GM23338 (cell line): Measurements from ENCODE around the gene APC2. TPM values are rescaled to one million over a fixed set of nuclear protein-coding genes. Genes with fewer than 3 reads are reported as not detected.

Experiments
- ATAC-seq: fragments of 200-7000 bp; cut with Tn5 transposase; 3 replicates; pipeline ENCODE4 v1.9.1; 2020
- DNase-seq: peaks from one replicate; pipeline ENCODE4 v3.0.0-alpha.2; 2015; ENCODE audit warnings: low spot score
- H2AFZ ChIP-seq: fragments of 200-600 bp; sonication (generic); 2 replicates; pipeline ENCODE4 v1.8.0; 2016; ENCODE audit warnings: antibody characterized with exemption, mild to moderate bottlenecking, moderate library complexity
- H3F3A ChIP-seq: fragments of 200-600 bp; sonication (generic); replicated peaks from 2 replicates; pipeline ENCODE4 v1.8.0; 2017; ENCODE audit warnings: antibody characterized with exemption, mixed run types, low read depth
- H3K27ac ChIP-seq: fragments of 200-600 bp; sonication (generic); 2 replicates; pipeline ENCODE4 v1.6.1; 2016; ENCODE audit warnings: low read depth
- H3K27me3 ChIP-seq: fragments of 200-600 bp; sonication (generic); 2 replicates; pipeline ENCODE4 v1.8.0; 2016; ENCODE audit warnings: mild to moderate bottlenecking, mixed run types, moderate library complexity; ENCODE audit not compliant: insufficient read depth
- H3K36me3 ChIP-seq: fragments of 200-600 bp; sonication (generic); 2 replicates; pipeline ENCODE4 v1.8.0; 2016; ENCODE audit warnings: mild to moderate bottlenecking; ENCODE audit not compliant: insufficient read depth
- H3K4me1 ChIP-seq: fragments of 200-600 bp; sonication (generic); 2 replicates; pipeline ENCODE4 v1.8.0; 2016; ENCODE audit warnings: mild to moderate bottlenecking, moderate library complexity; ENCODE audit not compliant: insufficient read depth
- H3K4me2 ChIP-seq: fragments of 200-600 bp; sonication (generic); 2 replicates; pipeline ENCODE4 v1.7.1; 2017; ENCODE audit warnings: mixed run types
- H3K4me3 ChIP-seq: fragments of 200-600 bp; sonication (generic); 2 replicates; pipeline ENCODE4 v1.6.1; 2016; ENCODE audit warnings: mixed run types
- H3K79me2 ChIP-seq: fragments of 200-600 bp; sonication (generic); replicated peaks from 2 replicates; pipeline ENCODE4 v1.8.0; 2017; ENCODE audit warnings: mild to moderate bottlenecking; ENCODE audit not compliant: insufficient read depth
- H3K9me2 ChIP-seq: fragments of 200-600 bp; sonication (generic); 2 replicates; pipeline ENCODE4 v1.8.0; 2017; ENCODE audit not compliant: insufficient read depth
- H4K20me1 ChIP-seq: fragments of 200-600 bp; sonication (generic); replicated peaks from 2 replicates; pipeline ENCODE4 v1.8.0; 2017; ENCODE audit warnings: mild to moderate bottlenecking; ENCODE audit not compliant: insufficient read depth
- H3K27ac Mint-ChIP-seq: 2 replicates; pipeline ENCODE4 v1.8.0; 2020; ENCODE audit warnings: inconsistent platforms, mild to moderate bottlenecking, moderate library complexity, mixed read lengths
- H3K27me3 Mint-ChIP-seq: 3 replicates; pipeline ENCODE4 v1.8.0; 2022; ENCODE audit warnings: low read depth, mild to moderate bottlenecking, moderate library complexity, mixed read lengths, inconsistent platforms; ENCODE audit not compliant: insufficient read depth, poor library complexity
- H3K36me3 Mint-ChIP-seq: 3 replicates; pipeline ENCODE4 v1.8.0; 2021; ENCODE audit warnings: low read depth, mild to moderate bottlenecking, inconsistent platforms, moderate library complexity, mixed read lengths
- H3K4me1 Mint-ChIP-seq: 3 replicates; pipeline ENCODE4 v1.8.0; 2020; ENCODE audit warnings: mild to moderate bottlenecking, inconsistent platforms, mixed read lengths
- H3K4me3 Mint-ChIP-seq: 3 replicates; pipeline ENCODE4 v1.8.0; 2021; ENCODE audit warnings: moderate library complexity, mild to moderate bottlenecking, inconsistent platforms, mixed read lengths
- H3K9me3 Mint-ChIP-seq: 3 replicates; pipeline ENCODE4 v1.8.0; 2020; ENCODE audit warnings: moderate library complexity, mild to moderate bottlenecking, inconsistent platforms, mixed read lengths
- CREB1 ChIP-seq: fragments of 250-450 bp; sonication (Bioruptor Pico); IDR thresholded peaks from 2 replicates; pipeline ENCODE4 v1.5.0; 2020; ENCODE audit warnings: low read depth, mild to moderate bottlenecking, moderate library complexity
- CTCF ChIP-seq, 2 experiments: fragments of 200-600 bp in 1 of 2; sonication (generic) in 1 of 2; conservative IDR thresholded peaks; 2 replicates each; pipeline versions ENCODE4 v1.5.1 to v1.6.1; 2016 to 2017; ENCODE audit warnings: antibody characterized with exemption in 2 of 2, low read depth in 2 of 2, mild to moderate bottlenecking in 2 of 2, moderate library complexity in 1 of 2
- EZH2 ChIP-seq: fragments of 200-600 bp; sonication (generic); IDR thresholded peaks from one replicate; pipeline ENCODE4 v1.8.0; 2017; ENCODE audit warnings: antibody characterized with exemption, mild to moderate bottlenecking, low read depth; ENCODE audit not compliant: unreplicated experiment
- EZH2phosphoT487 ChIP-seq: fragments of 200-600 bp; sonication (generic); IDR thresholded peaks from one replicate; pipeline ENCODE4 v1.8.1; 2018; ENCODE audit warnings: antibody characterized with exemption; ENCODE audit not compliant: unreplicated experiment
- JUNB ChIP-seq: IDR thresholded peaks from one replicate; pipeline ENCODE4 v1.6.1; 2016; ENCODE audit warnings: antibody characterized with exemption; ENCODE audit not compliant: unreplicated experiment
- NANOG ChIP-seq: IDR thresholded peaks from 2 replicates; pipeline ENCODE4 v1.6.1; 2016; ENCODE audit warnings: antibody characterized with exemption, borderline replicate concordance
- POLR2AphosphoS5 ChIP-seq: IDR thresholded peaks from 2 replicates; pipeline ENCODE4 v1.6.1; 2016; ENCODE audit warnings: antibody characterized with exemption, low read depth
- REST ChIP-seq: IDR thresholded peaks from one replicate; pipeline ENCODE4 v1.6.1; 2018; ENCODE audit warnings: antibody characterized with exemption; ENCODE audit not compliant: unreplicated experiment
- STAT1 ChIP-seq: IDR thresholded peaks from one replicate; pipeline ENCODE4 v1.6.1; 2016; ENCODE audit warnings: antibody characterized with exemption; ENCODE audit not compliant: unreplicated experiment
- ZNF114 ChIP-seq: fragments of 250-450 bp; sonication (Bioruptor Pico); IDR thresholded peaks from 2 replicates; pipeline ENCODE4 v1.5.0; 2020; ENCODE audit warnings: mild to moderate bottlenecking, moderate library complexity
- ZNF331 ChIP-seq: fragments of 250-450 bp; sonication (Bioruptor Pico); IDR thresholded peaks from 2 replicates; pipeline ENCODE4 v1.5.0; 2020; ENCODE audit warnings: low read depth, mild to moderate bottlenecking, moderate library complexity
- polyA plus RNA-seq: library from polyadenylated mRNA; unstranded; fragments of >200 nt; fragmentation: Nextera tagmentation; extraction: Ambion mirVana; gene quantifications from 2 replicates; pipeline ENCODE4 v1.2.1, GENCODE V29; 2016
- total RNA-seq: library from RNA; depleted of rRNA; stranded (reverse); fragments of >200 nt; shearing (Covaris generic); gene quantifications from 2 replicates; pipeline ENCODE4 v1.2.3, GENCODE V29; 2014
- TF ChIP-seq, protein P1 (sequence below): IDR thresholded peaks from 2 replicates; pipeline ENCODE4 v1.6.1; 2016; ENCODE audit warnings: antibody characterized with exemption
- TF ChIP-seq, protein P2 (sequence below): fragments of 250-450 bp; sonication (Bioruptor Pico); IDR thresholded peaks from 2 replicates; pipeline ENCODE4 v1.5.0; 2020; ENCODE audit warnings: mild to moderate bottlenecking, moderate library complexity

Gene APC2
- total and polyA plus RNA-seq, 2 experiments from 2014 or later, result 1.4 to 18.3 TPM

DNA sequence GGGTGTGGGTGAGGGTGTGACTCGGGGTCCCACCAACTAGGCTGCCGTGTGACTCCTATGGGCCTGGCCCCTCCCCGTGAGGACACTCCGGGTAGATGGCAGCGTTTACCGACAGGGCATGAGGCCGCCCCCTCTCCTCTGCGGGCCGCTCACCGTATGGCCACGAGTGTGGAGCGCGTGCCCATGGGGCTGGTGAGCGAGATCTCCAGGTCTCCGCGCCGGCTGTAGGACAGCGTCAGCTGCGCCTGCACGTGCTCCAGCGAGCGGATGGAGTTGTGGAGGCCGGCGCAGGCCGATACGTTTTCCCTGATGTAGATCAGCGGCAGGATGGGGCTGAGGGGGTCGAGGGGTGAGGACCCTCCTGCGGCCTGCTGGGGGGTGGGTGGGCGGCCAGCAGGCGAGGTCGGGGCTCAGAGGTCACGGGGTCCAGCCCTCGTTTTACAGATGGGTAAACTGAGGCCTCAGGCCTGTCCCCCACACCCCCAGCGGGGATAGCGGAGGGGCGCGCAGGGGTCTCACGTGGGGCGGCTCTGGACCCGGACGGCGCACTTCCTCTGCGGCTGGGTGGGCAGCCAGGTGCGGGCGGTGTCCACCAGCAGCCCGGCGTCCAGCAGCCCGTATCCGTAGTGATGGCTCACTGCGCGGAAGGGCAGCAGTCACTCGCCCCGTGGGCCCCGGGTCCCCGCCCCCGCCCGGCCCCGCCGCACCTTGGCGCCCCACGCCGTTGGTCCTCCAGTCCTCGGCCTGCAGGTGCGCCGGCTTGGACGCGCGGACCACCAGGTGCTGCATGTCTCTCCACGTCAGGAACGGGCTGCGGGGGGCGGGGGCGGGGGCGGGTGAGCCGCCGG lies 33.4 kb downstream of the APC2 start:
- H3K79me2 ChIP-seq, result peaks cover 2% of the 10 kb centered on the region
- TF ChIP-seq, protein P1, sequence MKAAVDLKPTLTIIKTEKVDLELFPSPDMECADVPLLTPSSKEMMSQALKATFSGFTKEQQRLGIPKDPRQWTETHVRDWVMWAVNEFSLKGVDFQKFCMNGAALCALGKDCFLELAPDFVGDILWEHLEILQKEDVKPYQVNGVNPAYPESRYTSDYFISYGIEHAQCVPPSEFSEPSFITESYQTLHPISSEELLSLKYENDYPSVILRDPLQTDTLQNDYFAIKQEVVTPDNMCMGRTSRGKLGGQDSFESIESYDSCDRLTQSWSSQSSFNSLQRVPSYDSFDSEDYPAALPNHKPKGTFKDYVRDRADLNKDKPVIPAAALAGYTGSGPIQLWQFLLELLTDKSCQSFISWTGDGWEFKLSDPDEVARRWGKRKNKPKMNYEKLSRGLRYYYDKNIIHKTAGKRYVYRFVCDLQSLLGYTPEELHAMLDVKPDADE, result no peak
- TF ChIP-seq EZH2 (no peak), CREB1 (CRISPR knock-in tag) (no peak), STAT1 (no peak), ZNF331 (CRISPR knock-in tag) (no peak), EZH2phosphoT487 (no peak), CTCF (conservative IDR thresholded peaks at IDR 0.05; ENCODE audit: low read depth in 2 of 2) (no peak), REST (no peak), POLR2AphosphoS5 (no peak), NANOG (no peak), ZNF114 (CRISPR knock-in tag) (no peak), JUNB (no peak)
- TF ChIP-seq, protein P2, sequence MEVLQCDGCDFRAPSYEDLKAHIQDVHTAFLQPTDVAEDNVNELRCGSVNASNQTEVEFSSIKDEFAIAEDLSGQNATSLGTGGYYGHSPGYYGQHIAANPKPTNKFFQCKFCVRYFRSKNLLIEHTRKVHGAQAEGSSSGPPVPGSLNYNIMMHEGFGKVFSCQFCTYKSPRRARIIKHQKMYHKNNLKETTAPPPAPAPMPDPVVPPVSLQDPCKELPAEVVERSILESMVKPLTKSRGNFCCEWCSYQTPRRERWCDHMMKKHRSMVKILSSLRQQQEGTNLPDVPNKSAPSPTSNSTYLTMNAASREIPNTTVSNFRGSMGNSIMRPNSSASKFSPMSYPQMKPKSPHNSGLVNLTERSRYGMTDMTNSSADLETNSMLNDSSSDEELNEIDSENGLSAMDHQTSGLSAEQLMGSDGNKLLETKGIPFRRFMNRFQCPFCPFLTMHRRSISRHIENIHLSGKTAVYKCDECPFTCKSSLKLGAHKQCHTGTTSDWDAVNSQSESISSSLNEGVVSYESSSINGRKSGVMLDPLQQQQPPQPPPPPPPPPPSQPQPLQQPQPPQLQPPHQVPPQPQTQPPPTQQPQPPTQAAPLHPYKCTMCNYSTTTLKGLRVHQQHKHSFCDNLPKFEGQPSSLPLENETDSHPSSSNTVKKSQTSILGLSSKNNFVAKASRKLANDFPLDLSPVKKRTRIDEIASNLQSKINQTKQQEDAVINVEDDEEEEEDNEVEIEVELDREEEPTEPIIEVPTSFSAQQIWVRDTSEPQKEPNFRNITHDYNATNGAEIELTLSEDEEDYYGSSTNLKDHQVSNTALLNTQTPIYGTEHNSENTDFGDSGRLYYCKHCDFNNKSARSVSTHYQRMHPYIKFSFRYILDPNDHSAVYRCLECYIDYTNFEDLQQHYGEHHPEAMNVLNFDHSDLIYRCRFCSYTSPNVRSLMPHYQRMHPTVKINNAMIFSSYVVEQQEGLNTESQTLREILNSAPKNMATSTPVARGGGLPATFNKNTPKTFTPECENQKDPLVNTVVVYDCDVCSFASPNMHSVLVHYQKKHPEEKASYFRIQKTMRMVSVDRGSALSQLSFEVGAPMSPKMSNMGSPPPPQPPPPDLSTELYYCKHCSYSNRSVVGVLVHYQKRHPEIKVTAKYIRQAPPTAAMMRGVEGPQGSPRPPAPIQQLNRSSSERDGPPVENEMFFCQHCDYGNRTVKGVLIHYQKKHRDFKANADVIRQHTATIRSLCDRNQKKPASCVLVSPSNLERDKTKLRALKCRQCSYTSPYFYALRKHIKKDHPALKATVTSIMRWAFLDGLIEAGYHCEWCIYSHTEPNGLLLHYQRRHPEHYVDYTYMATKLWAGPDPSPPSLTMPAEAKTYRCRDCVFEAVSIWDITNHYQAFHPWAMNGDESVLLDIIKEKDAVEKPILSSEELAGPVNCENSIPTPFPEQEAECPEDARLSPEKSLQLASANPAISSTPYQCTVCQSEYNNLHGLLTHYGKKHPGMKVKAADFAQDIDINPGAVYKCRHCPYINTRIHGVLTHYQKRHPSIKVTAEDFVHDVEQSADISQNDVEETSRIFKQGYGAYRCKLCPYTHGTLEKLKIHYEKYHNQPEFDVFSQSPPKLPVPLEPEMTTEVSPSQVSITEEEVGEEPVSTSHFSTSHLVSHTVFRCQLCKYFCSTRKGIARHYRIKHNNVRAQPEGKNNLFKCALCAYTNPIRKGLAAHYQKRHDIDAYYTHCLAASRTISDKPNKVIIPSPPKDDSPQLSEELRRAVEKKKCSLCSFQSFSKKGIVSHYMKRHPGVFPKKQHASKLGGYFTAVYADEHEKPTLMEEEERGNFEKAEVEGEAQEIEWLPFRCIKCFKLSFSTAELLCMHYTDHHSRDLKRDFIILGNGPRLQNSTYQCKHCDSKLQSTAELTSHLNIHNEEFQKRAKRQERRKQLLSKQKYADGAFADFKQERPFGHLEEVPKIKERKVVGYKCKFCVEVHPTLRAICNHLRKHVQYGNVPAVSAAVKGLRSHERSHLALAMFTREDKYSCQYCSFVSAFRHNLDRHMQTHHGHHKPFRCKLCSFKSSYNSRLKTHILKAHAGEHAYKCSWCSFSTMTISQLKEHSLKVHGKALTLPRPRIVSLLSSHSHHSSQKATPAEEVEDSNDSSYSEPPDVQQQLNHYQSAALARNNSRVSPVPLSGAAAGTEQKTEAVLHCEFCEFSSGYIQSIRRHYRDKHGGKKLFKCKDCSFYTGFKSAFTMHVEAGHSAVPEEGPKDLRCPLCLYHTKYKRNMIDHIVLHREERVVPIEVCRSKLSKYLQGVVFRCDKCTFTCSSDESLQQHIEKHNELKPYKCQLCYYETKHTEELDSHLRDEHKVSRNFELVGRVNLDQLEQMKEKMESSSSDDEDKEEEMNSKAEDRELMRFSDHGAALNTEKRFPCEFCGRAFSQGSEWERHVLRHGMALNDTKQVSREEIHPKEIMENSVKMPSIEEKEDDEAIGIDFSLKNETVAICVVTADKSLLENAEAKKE (CRISPR knock-in tag), result no peak
- no peaks in the 10 kb centered on the region for H3K9me2 ChIP-seq
- H3K36me3 ChIP-seq, result no peaks in the 10 kb centered on the region
- Mint-ChIP-seq H3K36me3 (no peaks in the 10 kb centered on the region; the same call in 1 of the 3 replicates), H3K4me1 (no peaks in the 10 kb centered on the region; the same call in 1 of the 3 replicates), H3K4me3 (no peak overlapping the region), H3K9me3 (no peaks in the 10 kb centered on the region; the same call in 2 of the 3 replicates), H3K27me3 (peaks cover 7% of the 10 kb centered on the region), H3K27ac (no peak overlapping the region)
- H3K27ac ChIP-seq, result no peak overlapping the region
- H3K4me2 ChIP-seq, result no peak overlapping the region
- H3F3A ChIP-seq, result 0 out of 2 replicates have a peak, but pooled peaks cover 5% of the 10 kb centered on the region
- H3K4me1 ChIP-seq, result peaks cover under 1% of the 10 kb centered on the region; the same call in 1 of the 2 replicates
- no peak for DNase-seq
- no peak overlapping the region for H3K4me3 ChIP-seq
- H3K27me3 ChIP-seq, result no peaks in the 10 kb centered on the region
- ATAC-seq, result no peak
- no peak overlapping the region for H2AFZ ChIP-seq
- no peaks in the 10 kb centered on the region; the same call in 1 of the 2 replicates for H4K20me1 ChIP-seq
